Body of pancreas (tissue), 4 donors: Measurements from ENCODE around the gene PHLDA2.

ENCODE experiments used
- POLR2A ChIP-seq, 3 donors: fragments of 450-650 bp; IDR thresholded peaks; one replicate each; pipeline ENCODE4 v1.6.1; 2016; ENCODE audit warnings: antibody characterized with exemption in 3 of 3, mild to moderate bottlenecking in 2 of 3
- TF ChIP-seq, protein P1 (sequence below), 7 experiments: fragments of 450-650 bp in 4 of 7; fragments of 200-600 bp in 3 of 7; sonication (generic) in 3 of 7; IDR thresholded peaks; one replicate each; pipeline ENCODE4 v1.5.1; 2016 to 2019; ENCODE audit warnings: antibody characterized with exemption in 7 of 7

DNA sequence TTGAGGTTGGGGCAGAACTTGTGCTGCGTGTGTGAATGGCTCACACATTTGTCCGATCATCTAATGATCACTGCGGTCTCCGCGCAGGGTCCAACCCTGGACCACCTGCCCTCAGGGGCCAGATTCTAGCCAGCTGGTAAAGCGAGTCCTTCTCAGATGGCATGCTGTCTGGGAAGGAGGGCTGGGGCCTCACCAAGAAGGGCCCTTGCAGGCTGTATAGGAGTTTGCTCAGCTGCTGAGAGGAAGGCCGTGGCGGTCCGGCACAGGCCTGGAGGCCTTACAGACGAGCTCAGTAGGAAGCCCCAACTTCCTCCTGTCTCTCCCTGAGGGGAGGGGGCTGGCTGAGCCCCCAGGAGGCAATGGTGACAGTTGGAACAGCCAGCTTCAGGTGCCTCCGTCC lies 13.7 kb downstream of the PHLDA2 start:
- TF ChIP-seq, protein P1, sequence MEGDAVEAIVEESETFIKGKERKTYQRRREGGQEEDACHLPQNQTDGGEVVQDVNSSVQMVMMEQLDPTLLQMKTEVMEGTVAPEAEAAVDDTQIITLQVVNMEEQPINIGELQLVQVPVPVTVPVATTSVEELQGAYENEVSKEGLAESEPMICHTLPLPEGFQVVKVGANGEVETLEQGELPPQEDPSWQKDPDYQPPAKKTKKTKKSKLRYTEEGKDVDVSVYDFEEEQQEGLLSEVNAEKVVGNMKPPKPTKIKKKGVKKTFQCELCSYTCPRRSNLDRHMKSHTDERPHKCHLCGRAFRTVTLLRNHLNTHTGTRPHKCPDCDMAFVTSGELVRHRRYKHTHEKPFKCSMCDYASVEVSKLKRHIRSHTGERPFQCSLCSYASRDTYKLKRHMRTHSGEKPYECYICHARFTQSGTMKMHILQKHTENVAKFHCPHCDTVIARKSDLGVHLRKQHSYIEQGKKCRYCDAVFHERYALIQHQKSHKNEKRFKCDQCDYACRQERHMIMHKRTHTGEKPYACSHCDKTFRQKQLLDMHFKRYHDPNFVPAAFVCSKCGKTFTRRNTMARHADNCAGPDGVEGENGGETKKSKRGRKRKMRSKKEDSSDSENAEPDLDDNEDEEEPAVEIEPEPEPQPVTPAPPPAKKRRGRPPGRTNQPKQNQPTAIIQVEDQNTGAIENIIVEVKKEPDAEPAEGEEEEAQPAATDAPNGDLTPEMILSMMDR (IDR thresholded peaks at IDR 0.05): no peak
- TF ChIP-seq POLR2A (IDR thresholded peaks at IDR 0.05): no peak
